GM21515 (cell line): ENCODE data around the gene STON2.

ENCODE experiments used
- ATAC-seq: cut with Tn5 transposase; IDR thresholded peaks from one replicate; pipeline ENCODE4 v1.9.1; 2021; ENCODE audit not compliant: unreplicated experiment

STON2 gene

DNA sequence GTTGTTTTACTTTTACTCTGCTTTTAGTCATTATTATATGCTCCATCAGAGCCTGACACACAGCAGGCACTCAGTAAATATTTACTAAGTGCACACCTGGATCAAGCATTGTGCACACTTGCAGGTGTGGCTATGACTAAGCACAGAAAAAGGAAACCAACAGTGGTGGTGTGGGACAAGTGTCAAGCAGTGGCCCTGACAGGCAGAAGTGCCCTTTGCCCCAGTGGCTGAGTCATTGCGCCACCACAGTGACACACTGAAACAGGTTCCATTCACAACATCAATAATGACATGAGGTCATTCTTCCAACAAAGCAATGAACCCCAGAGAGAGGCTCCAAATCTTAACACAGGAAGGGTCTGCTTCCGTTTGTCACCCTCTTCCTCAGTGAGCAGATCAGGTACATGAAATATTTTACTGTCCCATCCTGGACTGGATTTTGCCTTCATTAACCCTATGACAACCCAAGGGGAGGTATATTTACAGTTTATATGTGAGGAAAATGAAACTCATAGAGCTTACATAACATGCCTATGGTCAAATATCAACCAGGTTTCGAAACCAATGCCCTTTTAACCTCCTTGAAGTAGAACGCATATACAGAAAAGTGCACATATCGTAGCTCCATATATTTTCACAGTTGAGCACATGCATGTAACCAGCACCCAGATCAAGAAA is 96.7 kb downstream of the STON2 start:
- peak; percentile 89 for ATAC-seq

DNA sequence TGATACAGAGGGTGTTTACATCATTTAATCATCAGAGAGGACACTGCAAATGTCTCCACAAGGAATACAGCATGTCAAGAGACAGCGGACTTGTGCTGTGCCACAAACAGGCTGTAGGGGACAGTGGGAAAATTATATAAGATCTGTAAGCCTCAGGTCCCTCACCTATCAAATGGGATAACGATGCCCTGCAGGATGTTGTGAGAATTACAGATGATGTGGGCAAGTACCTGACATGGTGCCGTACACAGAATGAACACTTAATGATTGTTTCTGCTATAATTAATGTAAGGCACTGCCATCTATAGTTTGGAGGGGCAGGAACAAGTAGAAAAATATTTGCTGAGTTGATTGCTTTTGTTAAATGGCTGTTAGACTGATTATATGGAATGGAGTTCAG is 97.5 kb downstream of the STON2 start:
- no peak for ATAC-seq

DNA sequence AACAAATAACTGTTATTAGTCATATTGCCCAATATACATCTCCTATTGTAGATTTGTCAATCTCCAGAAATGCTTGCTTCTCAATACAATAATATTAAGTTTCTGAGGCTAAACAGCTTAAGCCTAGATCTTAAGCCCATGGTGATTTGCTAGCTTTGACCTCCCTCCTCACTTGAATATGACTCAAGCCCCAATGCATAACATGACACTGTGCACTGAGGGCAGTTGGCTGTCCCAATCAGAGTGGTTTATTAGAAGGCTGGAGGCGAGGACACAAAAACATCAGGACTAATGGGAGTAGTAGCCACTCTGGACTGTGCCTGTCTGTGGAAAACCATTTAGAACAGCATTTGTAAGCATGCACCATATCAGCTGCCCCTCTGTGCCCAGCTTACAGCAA is 98.3 kb downstream of the STON2 start:
- ATAC-seq, result no peak

DNA sequence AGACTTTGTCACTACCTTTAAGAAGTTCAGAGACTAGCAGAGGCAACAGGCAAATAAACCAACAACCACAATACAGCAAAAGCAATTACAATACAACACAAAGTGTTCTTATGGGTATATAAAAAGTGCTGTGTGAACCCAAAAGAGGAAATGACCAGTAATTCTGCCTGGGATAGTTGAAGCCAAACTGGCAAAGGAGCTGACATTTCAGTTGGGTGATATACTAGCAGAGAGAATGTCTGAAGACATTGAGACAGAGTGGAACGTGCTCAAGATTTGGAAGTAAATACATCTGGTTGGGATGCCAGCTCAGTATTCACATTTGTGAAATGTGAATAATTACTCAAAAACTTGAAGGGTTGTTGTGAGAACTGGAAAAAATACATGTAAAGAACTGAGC is 98.8 kb downstream of the STON2 start:
- ATAC-seq, result no peak

DNA sequence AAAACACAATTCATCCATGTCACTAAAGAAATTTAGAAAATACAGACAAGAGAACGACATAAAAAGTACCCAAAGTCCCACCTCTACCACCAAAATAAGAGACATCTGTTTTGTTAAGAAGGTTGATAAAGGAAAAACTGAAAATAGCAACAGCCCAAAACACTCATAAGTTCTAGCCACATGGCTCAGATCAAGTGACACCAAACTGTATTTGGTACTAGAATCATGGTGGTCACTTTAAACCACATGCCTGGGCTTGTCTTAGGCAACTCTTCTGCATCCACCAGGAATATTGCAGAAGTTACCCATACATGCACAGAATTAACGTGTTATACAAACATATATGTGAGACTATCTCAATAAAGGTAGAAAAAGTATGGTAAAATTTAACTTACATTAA is 101.2 kb downstream of the STON2 start:
- ATAC-seq, result no peak

DNA sequence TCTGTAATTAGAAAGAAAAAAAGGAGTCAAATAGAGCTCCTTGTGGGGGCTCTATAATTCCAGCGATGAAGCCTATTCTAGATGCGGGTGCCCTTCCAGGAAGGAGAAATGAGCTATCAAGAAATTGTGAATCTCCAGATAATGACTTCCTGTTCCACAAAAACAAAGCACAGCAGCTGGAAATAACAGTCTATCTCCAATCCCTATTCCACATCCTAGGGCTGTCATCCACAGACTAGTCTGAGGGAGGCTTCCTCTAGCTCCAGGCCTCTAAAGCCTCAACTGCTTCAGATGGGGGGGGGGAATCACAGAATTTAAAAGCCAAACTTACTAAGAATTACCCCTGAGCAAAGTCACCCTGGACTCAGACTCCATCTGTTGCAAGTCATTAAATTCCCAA is 102.0 kb downstream of the STON2 start:
- ATAC-seq, result no peak

DNA sequence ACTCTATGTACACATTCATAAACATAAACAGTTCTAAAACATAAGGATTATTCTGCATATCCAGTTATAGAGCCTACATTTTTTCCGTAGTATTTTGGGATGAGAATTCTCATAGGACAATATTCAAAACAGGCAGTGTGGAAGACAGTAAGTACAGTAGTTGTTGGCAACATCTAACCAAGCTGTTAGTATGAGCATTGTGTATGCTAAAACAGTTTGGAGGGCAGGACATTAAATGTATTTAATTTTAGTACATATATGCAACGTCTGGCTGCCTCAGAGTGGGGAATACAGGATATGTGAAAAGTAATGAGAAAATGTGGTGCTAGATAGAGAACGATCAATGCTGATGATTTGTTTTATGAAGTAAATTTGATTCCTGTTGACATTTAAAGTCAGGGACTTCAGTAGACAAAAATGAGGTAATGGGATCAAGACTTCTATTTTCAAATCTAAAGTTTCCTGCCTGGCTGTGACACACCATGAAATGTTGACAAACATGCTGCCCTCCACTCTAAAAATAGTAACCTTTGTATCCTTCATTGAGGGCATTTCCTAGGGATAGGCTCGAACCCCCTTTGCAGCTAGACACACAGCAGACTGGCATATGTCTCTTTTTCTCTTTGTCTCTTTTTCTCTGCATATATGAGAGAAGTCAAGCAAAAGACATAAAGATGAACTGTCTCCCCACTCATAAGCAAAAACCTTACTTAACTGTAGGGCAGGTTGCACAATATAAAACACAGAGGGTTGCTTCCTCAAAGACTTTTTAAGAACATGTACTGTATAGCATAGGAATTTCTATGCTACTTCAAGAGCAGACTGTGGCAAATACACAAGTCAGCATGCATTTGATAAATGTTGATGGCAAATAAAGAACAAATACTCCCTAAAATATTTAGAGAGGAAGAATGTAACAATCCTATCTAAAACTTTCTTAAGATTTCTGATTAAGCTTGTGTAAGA is 103.9 kb downstream of the STON2 start:
- ATAC-seq, result no peak

DNA sequence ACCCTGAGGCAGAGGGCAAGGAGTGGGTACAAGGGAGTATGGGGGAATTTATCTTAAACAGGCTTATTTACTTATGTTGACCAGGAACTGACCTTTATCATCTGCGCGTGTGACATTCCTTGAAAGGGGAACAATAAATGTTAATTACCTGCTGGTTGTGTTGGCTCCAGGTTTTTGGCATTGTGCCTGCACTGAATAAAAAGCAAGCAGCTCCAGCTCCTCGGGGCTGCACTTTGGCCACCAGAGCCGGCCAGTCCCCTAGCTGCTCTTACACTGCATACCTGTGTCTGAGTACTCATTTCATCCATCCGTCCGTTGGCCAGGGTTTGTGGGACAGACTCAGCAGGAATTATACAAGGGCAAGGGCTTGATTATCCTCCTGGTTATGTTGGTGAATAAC is 110.6 kb downstream of the STON2 start:
- no peak for ATAC-seq

DNA sequence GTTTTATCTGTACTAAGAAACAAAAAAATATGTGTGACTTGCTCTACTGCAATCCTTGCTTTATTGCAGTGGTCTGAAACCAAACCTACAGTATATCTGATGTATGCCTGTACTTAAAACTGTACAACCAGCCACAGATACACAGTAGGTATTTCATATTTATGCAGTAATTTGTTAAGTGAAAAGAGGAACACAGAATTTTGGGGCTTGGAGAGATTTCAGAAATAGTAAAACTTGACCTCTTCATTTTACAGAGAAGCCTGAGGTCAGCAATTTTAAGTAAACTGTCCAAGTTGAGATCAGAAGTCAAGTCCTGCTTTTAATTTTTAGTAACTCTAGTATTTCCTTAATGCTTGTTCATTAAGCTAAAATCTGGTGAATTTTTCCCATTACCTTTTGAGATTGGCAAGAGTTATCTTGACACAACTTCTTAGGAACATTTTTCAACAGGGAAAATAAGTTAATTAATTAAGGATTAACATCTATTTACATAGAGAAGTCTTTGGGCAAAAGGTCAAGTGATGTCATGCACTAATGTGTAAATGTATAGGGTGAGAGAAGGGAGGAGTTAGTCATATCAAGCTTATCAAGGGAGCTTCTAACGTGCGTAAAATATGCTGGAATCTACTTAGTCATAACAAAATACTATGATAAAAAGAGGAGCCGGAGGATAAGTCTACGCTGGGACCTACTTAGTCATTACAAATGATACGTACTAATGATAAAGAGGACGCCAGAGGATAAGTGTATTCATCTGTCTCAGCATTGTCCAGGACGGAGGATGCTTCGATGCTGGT is 113.4 kb downstream of the STON2 start:
- no peak for ATAC-seq

DNA sequence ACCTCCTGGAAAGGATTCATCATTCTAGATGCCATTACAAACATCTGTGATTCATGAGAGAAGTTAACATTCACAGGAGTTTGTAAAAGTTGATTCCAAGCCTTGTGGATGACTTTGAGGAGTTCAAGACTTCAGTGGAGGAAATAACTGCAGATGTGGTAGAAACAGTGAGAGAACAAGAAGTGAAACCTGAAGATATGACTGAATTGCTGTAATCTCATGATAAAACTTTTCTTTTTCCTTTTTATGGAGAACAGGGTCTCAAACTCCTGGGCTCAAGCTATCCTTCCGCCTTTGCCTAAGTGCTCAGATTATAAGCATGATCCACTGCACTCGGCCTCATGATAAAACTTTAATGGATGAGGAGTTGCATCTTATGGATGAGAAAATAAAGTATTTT is 114.9 kb downstream of the STON2 start:
- no peak for ATAC-seq

DNA sequence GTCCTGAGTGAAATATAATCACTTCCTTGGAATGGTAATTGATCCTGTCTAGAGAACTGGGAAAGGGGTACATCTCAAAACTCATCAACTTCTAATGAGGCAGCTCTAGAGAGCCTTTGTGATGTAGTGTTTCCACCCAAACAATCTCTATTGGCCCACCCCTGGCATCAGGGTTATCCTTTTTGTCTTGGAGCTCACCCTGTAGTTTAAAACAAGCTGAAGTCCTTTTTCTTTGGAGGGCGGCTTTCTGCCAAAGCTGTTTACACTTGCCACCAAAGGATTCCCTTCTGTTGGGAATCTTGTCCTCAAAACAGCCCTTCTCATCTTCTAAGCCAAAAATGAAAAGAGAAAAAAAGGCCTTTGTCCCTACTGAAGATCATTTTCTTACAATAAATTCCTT is 118.8 kb downstream of the STON2 start:
- no peak for ATAC-seq

DNA sequence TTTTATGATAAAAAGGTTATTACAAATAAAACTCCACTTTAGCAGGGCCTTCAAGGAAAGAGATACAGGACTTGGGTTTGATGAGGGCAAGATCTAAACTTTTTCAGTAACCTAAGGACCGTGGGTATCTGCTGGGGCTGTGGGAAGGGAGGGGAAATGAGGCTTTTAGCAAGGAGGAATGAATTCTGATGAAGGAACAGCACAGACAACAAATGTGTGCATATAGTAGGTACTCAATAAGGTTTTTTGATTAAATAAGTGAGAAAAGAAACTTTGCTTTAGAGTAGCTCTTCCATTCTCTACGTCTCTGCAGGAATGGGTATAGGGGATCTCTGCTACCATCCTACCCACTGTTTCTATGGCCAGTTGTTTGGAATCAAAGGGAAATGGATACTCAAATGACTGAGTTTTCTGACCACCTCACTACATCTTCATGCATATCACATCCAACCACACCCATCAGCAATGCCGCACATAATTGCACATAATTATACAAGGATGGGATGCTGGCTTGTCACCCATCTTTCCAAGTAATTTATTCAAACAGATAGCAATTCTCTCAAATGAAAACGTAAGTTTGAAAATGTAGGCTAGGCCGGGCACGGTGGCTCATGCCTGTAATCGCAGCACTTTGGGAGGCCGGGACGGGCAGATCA is 119.9 kb downstream of the STON2 start:
- no peak for ATAC-seq

DNA sequence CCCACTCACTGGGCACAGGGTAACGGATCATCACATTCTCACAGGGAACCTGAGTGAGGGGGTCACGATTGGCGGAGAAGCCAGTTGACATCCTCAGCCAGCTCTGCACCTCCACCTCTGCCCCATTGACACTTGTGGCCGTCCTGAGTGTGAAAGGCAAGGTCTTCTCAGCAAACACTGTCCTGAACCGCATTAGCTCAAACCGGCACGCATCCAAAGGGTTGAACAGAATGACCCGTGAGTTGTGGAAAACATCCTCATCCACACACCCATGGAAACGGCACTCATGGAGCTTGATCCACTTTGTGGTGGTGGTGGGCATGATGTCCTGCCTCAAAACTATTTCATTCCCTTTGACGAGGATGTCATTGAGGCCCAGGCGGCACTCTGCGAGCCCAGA is 123.0 kb downstream of the STON2 start:
- no peak for ATAC-seq

DNA sequence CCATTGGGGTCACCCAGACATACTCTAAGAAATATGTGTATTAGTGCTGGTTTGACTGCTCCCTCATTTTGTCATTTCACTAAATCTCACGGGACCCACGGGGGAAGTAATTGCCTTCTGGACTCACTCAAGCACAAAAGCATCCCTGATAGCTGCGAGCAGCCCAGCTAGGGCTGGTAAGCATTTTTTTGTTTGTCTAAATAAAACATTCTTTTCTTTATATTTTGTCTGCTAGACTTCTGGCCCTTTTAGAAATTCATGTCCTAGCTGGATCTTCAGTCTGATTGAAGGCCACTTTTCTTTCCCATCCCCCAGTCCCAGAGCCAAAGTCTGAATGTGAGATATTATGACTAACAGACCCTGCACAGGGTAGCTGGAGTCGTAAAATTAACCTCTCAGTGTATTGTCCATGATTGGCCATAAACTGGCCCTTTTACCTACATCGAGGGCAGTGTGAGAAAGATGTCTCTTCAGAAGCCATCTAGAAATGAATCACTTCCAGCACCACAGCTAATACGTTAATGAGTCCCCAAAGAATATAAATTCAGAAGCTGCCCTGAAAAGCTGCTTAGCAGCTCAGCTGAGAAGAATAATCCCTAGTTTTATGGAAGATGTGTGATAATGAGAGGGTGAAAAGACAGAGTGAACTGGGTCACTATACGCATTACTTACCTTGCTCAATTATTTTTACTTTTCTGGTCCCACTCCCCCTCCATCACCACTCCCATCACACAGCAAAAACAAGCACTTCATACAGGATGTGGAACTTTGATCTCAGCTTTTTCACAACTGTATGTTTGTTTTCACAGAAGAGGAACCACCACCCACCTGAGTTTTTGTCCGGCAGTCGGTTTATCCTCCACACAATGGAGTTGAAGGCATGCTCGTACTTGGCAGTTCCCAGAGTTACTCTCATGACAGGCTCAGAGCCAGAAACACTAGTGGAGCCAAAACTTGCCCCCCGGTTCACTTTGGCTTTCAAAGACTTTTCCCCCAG is 123.8 kb downstream of the STON2 start:
- ATAC-seq, result peak; percentile 65

DNA sequence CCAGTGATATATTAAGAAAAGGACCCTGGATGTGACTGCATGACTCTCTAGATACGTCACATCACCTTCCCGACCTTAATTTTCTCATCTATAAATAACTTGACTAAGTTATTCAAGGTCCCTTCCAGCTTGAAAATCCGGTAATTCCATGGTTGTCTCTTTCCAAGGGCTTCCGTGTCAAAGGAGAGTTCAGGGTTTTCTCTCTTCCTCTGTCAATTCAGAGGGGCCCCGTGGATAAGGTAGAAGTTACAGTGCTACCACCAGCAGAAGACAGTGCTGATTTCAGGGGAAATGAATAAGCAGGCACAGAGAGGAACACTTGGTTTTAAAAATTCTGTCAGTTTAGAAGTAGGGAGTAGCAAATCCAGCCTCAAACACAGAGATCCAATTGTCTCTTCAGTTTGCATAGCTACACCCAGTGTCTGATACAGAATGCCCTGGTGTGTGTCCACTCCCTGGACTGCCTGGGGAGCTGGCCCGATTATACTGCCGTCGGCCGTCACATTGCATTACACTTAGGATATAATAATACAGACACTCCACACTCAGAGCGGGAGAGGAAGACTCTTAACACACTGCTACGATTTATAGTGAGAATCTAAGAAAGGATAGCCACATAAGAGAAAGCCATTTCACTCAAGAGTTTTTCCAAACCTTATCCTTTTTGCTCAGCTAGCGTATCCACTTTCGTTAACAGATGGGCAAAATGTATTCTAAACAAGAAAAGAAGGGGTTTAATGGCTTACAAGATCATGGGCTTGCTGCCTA is 124.6 kb downstream of the STON2 start:
- no peak for ATAC-seq

DNA sequence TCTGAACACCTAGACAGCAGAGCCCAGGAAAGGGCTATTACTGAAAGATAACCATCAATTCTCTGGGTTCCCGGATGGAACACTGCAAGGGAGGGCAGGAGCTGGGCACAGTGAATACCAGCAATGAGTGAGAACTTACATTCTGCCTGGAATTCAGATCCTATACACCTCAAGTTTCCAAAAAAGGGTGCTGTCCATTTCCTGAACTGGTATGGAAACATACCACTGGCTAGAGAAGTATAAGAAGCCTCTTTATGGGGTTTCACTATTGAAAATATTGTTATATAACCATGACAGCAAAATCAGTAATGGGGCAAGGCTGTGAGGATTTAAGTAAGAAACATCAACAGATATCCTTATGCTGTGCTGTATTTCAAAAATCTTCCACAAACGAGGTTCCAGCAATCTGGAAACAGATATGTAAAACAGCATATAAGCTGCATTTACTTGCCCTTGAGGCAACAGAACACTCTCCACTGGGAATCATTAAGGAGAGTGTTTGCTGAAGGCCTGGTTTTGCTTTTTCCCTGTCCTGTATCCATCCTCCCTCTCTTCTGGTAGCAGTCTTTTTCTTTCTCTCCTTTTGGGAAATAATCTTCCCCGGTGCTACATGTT is 126.1 kb downstream of the STON2 start:
- ATAC-seq, result no peak

DNA sequence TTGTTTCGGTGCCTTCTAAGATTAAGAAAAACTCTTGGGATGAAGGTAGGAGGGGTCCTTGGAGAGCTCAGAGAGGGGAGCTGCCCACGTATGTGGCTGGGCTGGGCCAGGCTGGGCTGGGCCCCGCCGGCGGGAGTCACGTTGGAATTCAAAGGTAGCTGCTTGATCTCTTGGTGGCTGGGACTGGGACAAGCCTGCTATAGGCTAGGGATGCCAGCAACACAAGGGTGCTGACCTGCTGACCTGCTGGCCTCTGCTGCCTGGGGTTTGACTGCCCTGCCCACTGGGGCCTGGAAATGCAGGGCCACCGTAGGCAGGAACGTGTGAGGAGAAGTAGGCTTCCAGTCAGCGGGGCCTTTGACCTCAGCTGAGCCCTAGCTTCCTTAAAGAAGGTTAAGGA is 126.6 kb downstream of the STON2 start:
- ATAC-seq, result no peak

DNA sequence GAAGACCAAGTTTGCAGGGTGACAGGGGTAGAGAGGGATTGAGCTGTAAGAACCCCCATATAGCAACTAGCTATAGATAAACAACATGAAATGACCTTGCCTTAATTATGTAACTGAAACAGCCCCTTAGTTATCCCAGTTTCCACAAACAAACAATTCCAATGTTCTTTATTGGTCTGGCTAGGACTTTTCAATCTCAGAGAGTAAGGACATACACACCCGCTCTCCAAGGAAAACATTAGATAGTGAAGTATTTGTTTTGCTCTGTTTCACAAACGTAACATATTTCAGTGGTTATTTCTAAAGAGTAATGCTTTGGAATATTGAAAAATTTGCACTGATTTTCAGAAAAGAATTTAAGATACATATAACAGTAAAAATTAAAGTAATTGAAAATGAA is 127.8 kb downstream of the STON2 start:
- no peak for ATAC-seq

DNA sequence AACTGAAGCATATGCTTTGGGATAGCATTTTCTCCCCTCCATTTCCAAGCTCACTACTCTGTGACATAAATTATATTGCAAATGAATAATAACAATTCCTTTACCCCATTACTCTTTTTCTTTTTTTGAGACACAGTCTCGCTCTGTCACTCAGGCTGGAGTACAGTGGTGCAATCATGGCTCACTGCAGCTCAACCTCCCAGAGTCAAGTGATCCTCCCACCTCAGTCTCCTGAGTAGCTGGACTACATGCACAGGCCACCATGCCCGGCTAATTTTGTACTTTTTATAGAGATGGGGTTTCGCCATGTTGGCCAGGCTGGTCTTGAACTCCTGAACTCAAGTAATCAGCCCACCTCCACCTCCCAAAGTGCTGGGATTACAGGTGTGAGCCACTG is 130.1 kb downstream of the STON2 start:
- ATAC-seq, result no peak
